CMK (cell line): Measurements from ENCODE around the gene EVA1A.

Source experiments
- DNase-seq: peaks from one replicate; pipeline ENCODE4 v3.0.0-alpha.2; 2010; ENCODE audit warnings: low read depth

EVA1A gene

DNA sequence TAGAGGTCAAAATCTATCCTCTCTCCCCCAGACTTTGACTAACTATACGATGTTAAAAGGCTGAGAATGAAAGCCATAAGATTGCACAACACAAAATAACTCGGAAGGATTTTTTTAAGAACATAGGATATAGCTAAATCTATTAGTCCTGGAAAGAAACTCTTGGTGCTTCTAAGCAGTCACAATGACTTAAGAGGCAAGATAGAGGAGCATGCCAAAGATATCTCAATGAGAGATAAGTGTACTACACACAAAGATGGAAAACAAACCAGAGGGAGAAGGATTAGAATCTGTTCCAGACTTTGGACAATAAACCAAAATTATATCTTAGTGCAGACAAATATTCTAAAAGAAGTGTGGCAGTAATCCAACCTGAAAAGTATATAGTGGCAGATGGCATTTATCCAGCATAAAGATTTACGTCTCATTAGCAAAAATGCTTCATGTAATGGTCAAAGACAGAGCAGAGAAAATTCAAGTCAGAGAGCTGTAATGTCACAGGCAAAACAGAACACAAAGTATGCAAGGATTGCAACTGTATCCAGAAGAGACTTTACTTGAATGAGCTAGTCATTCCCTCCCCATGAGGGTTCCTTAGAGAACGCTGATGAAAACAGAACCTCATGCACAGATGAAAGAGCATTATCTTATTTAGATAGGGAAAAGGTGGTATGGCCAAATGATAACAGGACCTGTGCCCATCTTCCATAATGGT is 28.8 kb upstream of the EVA1A start:
- DNase-seq, result no peak

DNA sequence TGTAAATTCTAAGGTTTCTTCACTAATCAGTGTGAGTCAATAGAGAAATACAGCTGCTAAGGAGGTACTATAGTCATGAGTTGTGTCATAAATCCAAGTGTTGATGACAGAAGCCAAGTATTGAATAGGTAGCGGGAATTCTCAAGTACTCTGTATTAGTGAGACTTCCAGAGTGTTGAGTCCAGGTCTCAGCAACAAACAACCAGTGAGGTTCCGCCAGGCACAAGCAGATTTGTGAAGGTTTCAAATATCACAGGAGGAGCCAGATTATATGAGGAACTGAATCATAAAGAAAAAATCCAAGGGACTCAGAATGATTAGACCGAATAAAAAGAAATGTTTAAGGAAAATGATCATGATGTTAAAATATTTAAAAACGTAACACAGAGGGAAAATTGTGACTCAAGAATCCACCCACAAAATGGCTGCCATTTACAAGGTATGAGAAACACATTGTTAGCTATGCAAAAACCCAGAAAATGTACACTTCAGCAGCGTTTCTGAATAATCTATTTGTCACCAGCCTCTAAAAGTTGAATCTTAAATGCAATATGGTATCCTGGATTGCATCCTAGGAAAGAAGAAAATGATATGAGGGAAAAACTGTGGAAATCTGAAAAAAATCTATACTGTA is 27.3 kb upstream of the EVA1A start:
- no peak for DNase-seq

DNA sequence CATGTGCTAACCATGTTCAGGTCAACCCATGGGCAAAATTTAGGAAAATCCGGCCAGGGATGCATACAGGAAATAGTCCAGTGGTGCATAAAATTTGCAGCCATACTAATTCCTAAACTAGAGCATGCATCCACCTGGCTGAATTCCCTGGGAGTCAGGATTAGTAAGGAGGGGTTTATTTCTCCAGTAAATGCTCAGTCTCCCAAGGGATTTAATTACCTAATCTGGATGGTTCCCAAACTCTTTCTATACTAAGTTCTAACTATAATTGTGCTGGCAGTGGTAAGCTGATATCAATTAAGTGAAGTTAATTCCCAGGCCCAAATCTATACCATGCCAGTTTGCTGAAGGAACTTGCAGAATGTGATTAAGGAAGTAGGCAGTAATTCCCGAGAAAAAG is 26.2 kb upstream of the EVA1A start:
- DNase-seq, result no peak

DNA sequence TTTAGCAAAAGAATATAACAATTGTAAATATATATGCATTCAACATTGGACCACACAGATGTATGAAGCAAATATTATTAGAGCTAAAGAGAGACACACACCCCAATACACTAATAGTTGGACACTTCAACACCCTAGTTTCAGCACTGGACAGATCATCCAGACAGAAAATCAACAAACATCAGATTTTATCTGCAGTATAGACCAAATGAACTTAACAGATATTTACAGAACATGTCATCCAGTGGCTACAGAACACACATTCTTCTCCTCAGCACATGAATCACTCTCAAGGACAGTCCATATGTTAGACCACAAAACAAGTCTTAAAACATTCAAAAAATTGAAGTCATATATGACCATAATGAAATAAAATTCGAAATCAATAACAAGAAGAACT is 22.1 kb upstream of the EVA1A start:
- no peak for DNase-seq

DNA sequence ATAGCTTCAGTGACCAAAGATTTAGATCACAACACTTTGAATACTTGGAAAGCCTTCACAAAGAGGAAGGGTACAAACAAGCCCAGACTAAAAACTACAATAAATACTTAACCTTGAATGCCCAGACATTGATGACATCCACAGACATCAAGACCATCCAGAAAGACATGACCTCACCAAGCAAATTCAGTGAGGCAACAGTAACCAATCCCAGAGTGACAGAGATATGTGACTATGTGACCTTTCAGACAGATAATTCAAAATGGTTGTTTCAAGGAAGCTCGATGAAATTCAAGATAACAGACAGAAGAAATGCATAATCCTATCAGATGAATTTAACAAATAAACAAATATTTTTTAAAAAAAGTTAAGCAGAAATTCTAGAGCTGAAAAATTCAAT is 19.9 kb upstream of the EVA1A start:
- DNase-seq, result no peak

DNA sequence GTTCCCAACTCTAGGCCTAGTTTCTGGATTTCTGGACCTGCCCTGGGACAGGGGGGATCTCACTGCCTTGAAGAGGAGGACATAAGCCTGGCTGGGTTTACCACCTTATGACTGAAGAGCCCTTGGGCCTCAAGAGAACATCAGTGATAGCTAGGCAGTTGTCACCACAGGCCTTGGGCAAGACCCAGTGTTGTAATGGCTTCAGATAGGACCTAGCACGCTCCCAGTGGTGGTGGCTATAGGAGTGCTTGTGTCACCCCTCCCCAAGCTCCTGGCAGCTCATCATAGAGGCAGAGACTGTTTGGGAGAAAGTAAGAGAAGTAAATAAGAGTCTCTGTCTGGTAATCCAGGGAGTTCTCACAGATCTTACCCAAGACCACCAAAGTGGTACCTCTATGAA is 19.4 kb upstream of the EVA1A start:
- DNase-seq, result no peak

DNA sequence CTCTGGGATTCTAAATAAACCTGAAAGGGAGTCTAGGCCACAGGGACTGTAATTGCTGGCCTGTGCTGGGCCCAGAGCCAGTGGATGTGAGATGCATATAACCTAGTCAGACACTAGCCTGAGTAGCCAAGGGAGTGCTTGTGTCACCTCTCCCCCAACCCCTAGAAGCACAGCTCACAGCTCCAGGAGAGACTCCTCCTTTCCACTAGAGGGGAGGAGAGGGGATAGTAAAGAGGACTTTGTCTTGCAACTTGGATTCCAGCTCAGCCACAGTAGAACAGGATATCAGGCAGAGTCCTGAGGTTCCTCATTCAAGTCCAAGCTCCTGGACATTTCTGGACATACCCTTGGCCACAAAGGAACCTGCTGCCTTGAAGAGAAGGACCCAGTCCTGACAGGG is 18.4 kb upstream of the EVA1A start:
- DNase-seq, result no peak

DNA sequence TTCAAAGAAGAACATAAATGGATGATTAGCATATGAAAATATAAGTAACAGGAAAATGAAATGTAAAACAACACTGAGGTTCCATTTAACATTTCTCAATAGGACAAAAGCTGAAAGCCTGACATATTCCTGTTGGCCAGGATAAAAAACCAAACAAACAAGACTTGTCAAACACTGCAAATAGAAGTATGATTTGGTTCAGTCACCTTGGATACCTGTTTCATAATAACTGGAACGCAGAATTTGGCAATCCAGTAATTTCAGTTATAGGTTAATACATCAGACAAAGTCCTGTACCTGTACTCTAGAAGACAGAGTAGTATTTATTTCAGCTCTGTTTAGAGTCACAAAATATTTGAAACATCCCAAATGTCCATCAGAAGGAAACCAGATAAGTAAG is 16.5 kb upstream of the EVA1A start:
- no peak for DNase-seq

DNA sequence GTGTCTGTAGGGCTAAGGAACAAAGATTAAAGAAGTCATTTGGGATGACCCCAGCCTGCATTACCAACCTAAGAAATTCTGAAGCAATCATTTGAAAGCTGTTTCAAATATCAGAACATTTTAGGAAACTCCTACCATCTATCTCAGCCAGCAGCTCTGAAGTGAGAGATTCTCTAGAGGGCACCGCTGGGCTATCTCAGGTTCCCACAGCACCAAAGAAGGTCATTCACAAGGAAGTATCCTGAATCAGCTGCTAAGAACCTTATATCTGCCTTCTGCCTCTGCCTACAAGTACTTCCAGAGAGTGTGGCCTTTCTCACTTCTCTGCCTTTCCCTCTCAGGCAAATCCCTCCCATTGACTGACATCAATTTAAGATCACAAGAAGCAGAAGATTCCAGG is 13.4 kb upstream of the EVA1A start:
- DNase-seq, result no peak

DNA sequence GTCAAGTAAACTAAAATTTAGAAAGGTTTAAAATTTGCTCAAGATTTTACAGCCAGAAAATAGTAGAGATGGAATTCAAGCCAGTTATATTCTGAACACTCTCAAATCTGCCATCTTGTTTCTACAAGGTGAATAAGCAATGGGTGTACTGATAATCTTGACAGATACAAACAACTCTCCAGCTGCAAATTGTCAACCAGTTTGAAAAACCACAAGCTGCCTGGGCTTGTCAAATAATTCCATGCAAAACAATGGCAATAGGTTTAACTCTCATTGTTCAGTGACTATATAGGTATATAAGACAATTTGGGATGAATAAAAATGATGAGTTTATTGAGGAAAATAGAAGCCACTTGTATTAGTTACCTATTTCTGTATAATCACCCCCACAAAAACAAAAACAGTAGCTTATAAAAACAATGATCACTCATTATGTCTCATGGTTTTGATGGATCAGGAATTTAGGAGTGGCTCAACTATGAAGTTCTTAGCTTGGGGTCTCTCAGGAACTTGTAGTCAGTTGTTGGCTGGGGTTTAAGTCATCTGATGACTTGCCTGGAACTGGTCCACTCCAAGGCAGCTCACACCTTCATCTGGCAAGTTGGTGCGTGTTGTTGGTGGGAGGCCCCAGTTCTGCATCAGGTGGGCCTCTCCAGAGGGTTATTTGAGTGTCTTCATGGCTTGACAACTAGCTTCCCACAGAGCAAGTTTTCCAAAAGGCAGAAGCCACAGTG is 12.6 kb upstream of the EVA1A start:
- no peak for DNase-seq

DNA sequence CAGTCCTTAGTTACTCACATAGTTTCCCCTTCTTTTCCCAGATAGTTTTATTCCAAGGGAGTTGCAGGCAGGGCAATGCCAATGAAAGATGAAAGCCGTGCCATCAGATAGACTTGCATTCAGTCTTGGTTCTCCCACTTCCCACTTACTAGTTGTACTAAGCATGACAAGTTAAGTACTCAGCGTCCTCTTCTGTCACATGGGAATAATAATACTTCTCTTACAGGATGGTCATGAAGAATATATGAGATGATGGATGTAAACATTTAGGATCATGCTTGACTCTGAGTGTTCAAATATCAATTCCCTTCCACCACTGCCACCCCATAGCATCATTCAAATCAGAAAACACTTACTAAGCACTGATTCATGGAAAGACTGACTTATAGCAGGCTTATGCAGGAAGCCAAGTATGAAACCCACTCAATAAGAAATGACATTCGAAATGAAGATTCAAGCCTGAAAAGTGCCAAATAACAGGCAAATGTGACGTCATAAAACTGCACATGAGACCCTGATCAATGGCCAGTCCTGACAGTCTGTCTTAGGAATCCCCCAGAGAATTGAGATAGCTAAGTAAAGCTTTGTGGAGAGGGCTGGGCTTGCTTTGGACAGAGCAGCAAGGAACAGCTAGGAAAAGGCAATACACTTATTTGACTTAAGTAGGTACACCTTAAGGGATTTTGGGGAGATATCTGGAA is 11.1 kb upstream of the EVA1A start:
- DNase-seq, result no peak

DNA sequence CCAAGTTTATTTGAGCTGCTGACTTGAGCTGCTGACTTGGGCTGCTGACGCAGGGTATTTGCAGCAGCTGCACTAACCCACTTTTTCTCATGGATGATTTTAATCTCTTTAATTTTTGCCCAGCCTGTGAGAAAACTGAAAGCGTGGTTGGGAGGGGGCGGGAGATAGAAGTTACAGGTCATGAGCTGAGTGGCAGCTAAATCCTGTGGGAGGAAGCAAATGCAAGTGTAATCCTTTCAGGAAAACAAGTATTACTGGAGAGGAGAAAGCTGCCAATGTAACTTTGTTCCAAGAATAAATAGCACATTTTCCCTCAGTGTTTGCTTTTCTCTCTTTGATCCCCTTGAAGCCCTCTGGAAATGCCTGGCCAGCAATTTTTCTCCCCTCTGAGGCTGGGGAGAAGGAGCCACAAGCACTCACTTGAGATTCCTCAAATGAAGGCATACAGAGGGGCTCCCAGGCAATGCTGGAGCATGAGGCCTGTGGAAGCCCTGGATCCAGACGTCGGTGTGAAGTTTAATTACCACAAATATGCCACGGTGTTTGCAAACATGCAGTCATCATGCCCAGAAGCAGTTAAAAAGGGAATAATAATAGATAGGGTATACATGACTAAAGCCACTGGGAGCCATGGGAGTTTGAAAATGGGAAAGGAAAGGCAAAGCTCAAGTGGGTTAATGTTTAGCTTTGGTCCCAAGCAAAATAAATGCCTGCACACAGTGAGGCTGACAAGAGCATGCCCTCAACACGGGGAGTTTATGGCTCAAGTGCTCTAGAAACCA is 10.4 kb upstream of the EVA1A start:
- DNase-seq, result no peak

DNA sequence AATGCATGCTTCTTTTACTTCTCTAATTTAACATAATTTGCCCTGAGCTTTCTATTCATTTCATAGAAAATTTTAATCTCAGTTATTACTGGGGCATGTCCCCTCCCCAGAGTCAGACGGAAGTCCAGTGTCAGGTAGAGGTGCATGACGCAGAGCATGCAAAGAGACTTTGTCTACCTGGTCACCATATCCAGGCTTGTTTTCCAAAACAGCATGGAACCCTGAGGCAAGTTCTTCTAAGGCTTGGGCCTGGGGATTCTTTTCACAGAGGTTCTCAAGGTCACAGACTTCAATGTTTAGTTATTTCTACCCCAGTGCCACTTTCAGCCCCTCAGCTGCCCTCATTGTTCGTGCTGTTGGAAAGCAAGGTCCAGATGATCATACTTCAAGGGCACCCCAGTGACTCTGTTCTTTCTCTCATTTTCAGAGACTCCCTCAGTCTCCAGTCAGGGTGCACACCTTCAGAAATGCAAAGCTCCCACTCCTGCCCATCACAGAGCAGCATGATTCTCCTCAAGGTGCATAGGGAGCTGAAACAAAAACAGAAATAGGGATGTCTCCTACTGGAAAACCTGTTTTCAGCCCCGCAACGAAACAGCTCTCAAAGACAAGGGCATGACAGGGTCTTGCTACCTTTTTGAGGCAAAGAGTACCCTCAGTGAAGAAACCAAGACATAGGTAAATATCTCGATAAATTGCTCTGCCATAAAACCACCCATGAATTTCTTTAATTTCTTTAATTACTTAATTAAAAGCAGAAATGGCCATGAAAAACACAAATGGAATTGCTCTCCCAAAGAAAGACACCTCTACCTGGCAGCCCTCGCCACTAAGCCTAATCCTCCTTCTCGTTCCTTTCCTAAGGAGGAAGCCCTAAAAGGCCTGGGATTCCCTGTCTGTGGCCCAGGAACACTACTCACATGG is 9.5 kb upstream of the EVA1A start:
- no peak for DNase-seq

DNA sequence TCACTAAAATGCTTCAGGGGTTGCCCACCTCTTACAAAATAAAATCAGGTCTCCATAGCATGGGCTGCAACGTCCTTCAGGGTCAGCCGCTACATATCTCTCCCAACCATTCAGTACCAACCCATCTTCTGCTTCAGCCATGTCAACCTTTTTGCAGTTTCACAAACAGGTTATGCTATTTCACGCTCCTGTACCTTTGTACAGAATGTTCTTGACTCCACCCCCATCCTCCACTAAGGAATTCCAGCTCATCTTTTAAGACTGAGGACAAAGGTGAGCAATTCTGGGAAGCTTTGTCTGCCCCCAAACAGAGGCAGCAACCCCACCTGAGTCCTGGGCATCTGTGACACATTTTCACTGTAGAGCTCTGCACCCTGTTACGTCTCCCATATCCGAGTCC is 8.8 kb upstream of the EVA1A start:
- DNase-seq, result no peak

DNA sequence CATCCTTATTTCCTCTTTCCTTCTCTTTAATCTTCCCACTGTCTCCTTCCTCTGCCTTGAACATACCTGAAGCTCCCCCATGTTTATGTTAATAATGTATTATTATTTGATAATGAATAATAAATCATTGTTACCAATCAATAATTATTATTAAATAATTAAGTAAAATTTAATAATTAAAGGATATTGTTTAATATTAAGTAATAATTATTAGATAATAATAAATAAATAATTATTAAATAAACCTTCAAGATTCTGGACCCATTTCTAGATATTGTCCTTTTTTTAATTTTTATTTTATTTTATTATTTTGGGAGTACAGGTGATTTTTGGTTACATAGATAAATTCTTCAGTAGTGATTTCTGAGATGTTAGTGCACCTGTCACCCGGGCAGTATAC is 7.4 kb upstream of the EVA1A start:
- DNase-seq, result no peak

DNA sequence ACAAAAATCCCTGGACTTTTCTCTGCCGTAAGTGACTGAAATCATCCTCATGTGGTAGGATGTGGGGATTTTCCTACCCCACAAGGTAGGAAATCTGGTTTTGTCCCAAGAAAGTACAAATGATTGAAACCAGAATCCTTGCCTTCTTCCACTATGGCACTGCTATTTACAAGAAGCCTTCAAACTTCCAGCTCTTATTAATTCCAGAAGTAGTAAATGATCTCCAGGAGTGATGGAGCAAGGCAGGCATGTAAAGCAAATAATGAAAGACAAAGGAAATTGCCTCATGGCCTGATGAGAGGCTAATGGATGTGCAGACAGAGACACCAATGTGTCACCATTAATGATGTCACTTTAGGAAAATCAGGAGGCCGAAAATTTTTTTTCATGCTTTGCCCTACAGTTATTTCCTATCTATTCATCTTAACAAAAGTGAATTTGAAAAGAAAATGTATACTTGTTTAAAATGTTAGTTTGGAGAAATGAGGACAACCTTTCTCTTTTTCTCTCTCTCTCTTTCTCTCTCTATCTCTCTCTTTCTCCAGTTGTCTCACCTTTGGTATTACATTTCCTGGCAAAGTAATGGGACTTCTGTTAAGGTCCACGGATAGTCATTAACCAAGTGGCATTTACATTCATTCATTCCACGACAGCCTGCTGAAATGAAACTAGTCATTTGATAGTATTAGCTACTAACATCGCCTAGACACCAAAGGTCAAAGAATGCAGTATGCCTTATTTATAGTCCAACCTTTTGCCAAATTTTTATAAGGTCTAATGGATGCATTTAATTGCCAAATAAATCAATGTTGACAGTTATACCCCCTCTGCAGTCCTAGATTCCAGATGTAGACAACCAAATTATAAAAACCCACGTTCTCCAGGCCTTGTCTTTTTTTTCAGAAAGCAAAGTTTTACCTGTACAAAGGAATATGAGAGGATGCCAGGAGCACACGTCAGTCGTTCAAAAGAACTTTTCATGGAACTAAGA is 5.0 kb upstream of the EVA1A start:
- DNase-seq, result no peak

DNA sequence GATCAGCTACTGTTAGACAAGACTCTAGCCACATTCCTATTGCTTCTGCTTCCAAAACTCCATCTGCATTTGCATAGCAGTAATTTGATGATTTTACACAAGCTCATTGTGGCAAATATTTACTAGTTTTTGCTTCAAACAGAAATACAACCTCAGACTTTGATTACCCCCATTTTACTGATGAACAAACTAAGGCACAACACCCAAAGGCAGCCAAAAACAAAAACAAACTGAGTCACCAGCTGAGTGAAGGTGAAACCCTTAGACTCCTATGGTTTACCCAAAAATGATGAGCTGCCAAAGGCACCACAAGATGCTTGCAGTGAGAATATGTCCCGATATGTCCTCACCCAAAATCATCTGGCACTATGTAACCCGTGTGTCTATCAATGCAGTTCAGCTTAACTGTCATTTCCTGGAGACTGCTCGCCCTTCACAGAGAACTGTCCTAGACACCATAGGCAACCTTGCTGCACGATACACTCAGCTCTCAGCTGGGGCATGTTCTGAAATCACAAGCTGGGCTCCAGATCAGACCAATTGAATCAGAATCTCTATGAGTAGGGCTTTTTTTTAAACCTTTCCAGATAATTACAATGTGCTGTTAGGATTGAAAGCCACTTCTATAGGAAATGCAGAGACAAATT is 4.1 kb upstream of the EVA1A start:
- DNase-seq, result no peak

DNA sequence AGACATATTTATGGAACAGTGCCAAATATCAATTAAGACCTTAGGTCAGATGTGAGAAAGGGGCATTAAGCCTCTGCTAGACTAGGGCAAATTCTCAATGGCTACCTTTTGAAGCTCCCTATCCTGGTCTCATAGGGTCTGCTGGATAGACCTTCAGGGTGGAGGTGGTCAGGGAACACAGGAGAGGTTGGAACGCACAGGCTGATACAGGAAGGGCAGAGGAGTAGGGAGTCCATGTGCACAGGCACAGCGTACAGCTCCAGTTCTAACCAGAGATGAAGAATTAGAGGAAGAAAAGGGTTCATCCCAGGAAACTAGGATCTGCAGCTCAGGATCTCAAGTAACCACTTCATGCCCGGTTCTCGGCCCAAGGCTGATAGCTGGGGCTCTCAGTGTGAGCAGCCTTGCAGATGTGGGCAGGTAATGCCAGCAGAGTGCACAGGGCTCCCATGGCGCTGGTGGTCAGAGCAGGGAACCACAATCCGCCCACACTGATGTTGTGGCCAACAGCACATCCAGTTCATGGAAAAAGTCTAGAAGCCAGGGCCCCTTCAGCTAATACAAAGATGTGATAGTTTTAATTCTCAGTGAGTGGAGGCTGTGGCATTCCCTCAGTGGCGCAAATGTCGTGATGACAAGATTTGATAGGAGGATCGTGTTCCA is 3.4 kb upstream of the EVA1A start:
- no peak for DNase-seq

DNA sequence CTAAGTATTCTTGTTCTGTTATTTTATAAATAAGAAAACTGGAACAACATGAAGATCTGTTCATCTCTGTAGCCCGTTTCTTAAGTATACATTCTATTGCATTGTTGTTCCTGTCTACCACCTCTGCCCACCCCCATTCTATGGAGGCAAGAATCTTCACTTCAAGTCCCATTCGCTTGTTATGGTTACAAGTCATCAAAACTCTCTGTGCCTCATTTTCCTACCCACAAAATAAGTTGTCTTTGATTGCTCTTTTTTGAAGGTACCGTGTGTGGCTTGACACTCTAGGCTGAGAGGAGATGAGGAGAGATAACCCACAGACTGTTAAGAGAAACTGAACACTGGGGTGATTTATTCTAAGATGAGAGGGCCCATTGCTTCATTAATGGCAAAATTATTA is 2.9 kb upstream of the EVA1A start:
- no peak for DNase-seq
